Pons (tissue), 1 donor: ENCODE results near the gene TRMT11.
"Not testable (repeated sequence)": the region's sequence is repeated elsewhere in the genome, so short reads cannot be mapped to it uniquely, and the experiment has no call there.

ENCODE experiments used
- DNase-seq: peaks from one replicate; pipeline ENCODE4 v3.0.0-alpha.2; 2016; ENCODE audit warnings: low spot score

The TRMT11 gene

GRCh38 chr6:125994670-125995488, 8.5 kb downstream of the TRMT11 start:
- DNase-seq = no peak

- peak; percentile 86 for DNase-seq
Observed at GRCh38 chr6:125995972-125996580, 9.7 kb downstream of the TRMT11 start.

GRCh38 chr6:126002755-126003679, 16.7 kb downstream of the TRMT11 start:
- no peak for DNase-seq

GRCh38 chr6:126007800-126008199, 21.5 kb downstream of the TRMT11 start:
- no peak for DNase-seq

- DNase-seq = no peak
Observed at GRCh38 chr6:126010040-126010439, 23.7 kb downstream of the TRMT11 start.

GRCh38 chr6:126015863-126016262, 29.5 kb downstream of the TRMT11 start:
- DNase-seq = no peak

GRCh38 chr6:126016591-126016990, 30.3 kb downstream of the TRMT11 start:
- DNase-seq = no peak

GRCh38 chr6:126017668-126018067, 31.3 kb downstream of the TRMT11 start:
- no peak for DNase-seq

GRCh38 chr6:126020305-126021050, 34.1 kb downstream of the TRMT11 start:
- no peak for DNase-seq

- DNase-seq = not testable (repeated sequence)
Observed at GRCh38 chr6:126023474-126023873, 37.1 kb downstream of the TRMT11 start.

- no peak for DNase-seq
Observed at GRCh38 chr6:126026001-126026400, 39.7 kb downstream of the TRMT11 start.

GRCh38 chr6:126027601-126028000, 41.3 kb downstream of the TRMT11 start:
- no peak for DNase-seq

GRCh38 chr6:126030045-126030444, 43.7 kb downstream of the TRMT11 start:
- DNase-seq = peak; percentile 48

GRCh38 chr6:126033696-126034095, 47.4 kb downstream of the TRMT11 start:
- peak; percentile 77 for DNase-seq

- no peak for DNase-seq
Observed at GRCh38 chr6:126034656-126035055, 48.3 kb downstream of the TRMT11 start.

GRCh38 chr6:126035764-126036163, 49.4 kb downstream of the TRMT11 start:
- DNase-seq = no peak

- no peak for DNase-seq
Observed at GRCh38 chr6:126038234-126038633, 51.9 kb downstream of the TRMT11 start.

GRCh38 chr6:126039284-126039683, 52.9 kb downstream of the TRMT11 start:
- DNase-seq = no peak

- no peak for DNase-seq
Observed at GRCh38 chr6:126040394-126040793, 54.1 kb downstream of the TRMT11 start.

GRCh38 chr6:126040826-126041225, 54.5 kb downstream of the TRMT11 start:
- no peak for DNase-seq

- DNase-seq = no peak
Observed at GRCh38 chr6:126041516-126041915, 55.2 kb downstream of the TRMT11 start.

GRCh38 chr6:126042001-126042419, 55.7 kb downstream of the TRMT11 start:
- DNase-seq = no peak
